Measurements from ENCODE around the gene ORAI3.

- TF ChIP-seq EZH2 (IDR thresholded peaks at IDR 0.05; ENCODE audit: insufficient read depth, poor library complexity, severe bottlenecking), result no peak
- no peak for TF ChIP-seq EZH2phosphoT487 (IDR thresholded peaks at IDR 0.05; ENCODE audit: insufficient read depth, low read depth)
Measured at GRCh38 chr16:30976486-30976885, 27.6 kb downstream of the ORAI3 start.

Data from GM23248 (cell line).